ENCODE measurements around the gene CSAD. TPM values are rescaled to one million over a fixed set of nuclear protein-coding genes. Genes with fewer than 3 reads are reported as not detected.
"Not testable (repeated sequence)": the region's sequence is repeated elsewhere in the genome, so short reads cannot be mapped to it uniquely, and the experiment has no call there.

The CSAD gene
- polyA plus RNA-seq, 3 donors: 36.9 to 113 (median 106) TPM

- no peak for DNase-seq
Observed at GRCh38 chr12:53219292-53219955, 38.7 kb upstream of the CSAD start.

- no peak for DNase-seq
Observed at GRCh38 chr12:53218551-53219291, 38.0 kb upstream of the CSAD start.

DNA sequence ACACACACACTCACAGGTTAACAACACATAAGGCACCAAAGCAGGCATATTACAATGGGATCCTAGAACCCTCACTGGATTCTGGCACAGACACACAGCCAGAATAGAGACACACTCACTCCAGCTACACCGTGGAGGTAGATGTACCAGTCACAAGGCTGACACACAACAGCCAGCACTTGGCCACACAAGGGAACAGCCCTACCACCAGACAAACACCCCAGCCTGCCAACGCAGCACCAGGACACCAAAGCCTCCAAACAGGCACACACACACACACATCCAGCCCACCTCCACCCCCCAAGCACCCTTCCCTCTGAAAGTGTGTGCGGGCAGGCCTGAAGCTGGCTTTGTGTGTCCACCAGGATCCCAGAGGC is 37.2 kb upstream of the CSAD start:
- no peak for DNase-seq

- no peak for DNase-seq
Observed at GRCh38 chr12:53217051-53217930, 36.6 kb upstream of the CSAD start.

DNA sequence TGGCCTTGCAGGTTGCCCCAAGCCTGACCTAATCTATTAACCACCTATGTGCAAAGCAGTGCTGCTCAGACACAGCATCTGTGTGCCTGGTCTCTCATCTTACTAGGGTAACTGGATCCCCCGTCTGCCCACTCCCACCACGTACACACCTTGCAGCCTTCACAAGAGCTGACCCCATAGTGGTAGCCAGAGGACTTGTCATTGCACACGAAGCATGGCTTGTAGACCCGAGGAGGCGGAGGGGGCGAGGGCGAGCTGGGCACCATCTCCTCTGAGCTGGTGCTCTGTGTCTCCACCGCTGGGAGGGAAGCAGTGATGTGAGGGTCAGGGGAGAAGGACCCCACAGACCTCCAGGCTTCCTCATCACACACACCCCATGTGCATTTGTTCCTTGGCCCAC is 34.8 kb upstream of the CSAD start:
- DNase-seq: no peak

GRCh38 chr12:53214687-53215455 is 34.1 kb upstream of the CSAD start:
- no peak for DNase-seq

- no peak for DNase-seq
Observed at GRCh38 chr12:53214221-53214620, 33.5 kb upstream of the CSAD start.

- no peak for DNase-seq
Observed at GRCh38 chr12:53213348-53213747, 32.6 kb upstream of the CSAD start.

DNA sequence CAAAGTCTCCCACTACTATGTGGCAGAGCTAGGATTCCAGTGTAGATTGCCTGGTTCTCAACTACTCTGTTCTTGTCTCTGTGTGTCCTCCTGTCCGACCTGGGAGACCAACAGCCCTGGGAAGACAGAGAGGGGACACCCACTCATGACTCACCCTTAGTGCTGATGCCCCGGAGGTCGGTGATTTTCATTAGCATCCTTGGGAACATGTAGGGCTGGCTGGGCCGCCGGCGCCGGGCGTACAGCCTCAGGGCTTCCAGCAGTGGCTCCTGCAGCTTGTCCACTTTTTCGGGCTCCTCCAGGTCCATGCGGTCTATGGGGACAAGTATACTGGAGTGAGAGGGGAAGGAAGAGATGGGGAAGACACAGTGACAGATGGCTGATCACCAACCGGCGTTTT is 32.2 kb upstream of the CSAD start:
- no peak for DNase-seq

DNA sequence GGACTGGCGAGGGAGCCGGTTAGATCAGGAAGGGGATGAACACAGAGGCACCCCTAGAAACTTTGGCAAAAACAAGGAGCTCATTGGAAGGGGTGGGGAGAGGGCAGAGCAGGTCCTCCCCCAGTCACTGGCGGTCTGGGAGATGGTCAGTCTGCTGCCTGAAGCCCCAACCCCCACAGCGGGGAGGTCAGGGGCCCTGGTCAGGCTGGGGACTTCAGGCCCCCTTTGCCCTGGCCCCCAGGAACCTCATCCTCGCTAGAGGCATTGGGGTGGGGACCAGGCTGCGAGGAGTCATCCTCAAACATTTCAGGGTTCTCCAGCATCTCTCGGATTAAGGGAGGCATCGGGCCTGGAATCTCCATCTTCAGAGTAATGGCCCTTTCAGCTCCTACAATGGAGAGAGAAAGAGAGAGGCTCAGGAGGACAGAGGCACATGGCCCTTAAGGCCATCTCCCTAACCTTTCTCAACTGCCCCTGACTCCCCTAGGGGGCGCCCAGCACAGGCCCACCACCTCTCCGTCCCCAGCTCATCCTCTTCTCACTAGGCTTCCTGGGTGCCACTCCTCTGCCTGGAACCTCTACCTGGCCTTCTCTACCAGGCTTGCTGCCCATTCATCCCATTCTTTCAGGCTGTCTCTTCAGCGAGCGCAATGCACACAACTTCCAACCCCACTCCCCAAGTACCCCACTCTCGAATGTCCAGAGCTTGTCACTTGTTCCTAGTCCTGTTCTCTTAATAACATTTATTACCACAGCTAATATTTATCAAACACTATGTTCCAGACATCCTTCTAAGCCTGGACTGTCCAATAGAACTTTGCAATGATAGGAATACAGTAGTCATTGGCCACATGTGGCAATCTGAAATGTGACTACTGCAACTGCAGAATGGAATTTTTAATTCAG is 31.0 kb upstream of the CSAD start:
- DNase-seq: no peak

DNA sequence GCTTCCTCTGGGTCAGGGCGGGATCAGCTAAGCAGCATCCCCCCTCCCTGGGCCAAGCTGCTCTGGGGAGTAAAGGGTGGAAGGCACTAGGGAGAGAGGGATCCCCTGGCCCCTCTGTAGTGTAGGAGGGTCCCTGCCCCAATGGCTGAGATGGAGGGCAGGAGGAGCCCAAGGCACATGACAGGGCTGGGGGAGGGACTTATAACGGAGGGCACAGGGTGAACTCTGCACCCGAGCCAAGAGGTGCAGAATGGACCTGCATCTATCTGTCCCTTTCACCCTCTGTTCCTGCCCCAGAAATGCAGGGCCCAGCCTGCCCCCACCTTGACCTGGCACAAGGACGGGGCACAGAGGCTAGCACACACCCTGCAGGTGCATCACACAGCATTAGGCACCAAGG is 30.1 kb upstream of the CSAD start:
- DNase-seq: no peak

DNA sequence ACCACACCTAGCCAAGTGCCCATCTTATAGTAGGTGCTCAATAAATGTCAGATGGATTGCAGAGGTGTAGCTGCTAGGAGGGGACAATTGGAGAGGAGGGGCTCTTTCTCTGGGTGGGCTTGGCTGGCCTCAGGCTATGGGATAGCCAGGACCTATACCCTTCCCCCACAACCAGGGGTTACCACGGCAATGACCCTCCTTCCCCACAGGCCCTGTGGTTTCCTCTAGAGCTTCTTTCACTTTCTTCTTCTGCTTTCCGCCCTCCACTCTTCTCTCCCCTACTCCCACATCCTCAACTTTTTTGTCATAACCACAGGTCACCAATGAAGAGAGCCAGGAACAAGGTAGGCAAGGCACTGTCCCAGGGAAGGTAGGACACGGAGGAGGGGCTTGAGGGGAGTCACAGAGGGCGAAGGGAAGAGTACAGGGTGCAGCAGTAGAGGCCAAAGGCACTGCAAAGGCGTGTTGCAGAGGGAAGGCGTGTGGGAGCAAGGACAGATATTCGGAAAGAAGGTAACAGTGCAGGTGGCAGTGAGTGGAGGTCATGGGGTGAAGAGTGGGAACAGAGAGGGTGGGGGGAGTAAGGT is 28.2 kb upstream of the CSAD start:
- no peak for DNase-seq

GRCh38 chr12:53208435-53208834 is 27.7 kb upstream of the CSAD start:
- DNase-seq: no peak

- no peak for DNase-seq
Observed at GRCh38 chr12:53207042-53207441, 26.3 kb upstream of the CSAD start, which contains the start of gene ITGB7. Gene ITGB7 (minus strand): TSS chr12:53207251. CDS start chr12:53200443, 6,808 bp downstream.

- DNase-seq: no peak
Observed at GRCh38 chr12:53205747-53206419, 25.2 kb upstream of the CSAD start.

DNA sequence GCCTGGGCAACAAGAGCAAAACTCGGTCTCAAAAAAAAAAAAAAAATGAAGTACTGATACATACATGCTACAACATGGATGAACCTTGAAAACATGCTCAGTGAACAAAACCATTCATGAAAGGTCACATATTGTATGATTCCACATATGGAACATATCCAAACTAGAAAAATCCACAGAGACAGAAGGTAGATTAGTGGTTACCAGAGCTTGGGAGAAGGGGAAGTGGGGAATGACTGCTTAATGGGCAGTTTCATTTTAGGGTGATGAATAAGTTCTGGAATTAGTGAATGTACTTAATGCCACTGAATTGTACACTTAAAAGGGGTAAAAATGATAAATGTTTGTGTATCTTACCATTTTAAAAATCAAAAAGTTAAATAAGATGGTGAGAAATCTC is 23.6 kb upstream of the CSAD start:
- DNase-seq: no peak

DNA sequence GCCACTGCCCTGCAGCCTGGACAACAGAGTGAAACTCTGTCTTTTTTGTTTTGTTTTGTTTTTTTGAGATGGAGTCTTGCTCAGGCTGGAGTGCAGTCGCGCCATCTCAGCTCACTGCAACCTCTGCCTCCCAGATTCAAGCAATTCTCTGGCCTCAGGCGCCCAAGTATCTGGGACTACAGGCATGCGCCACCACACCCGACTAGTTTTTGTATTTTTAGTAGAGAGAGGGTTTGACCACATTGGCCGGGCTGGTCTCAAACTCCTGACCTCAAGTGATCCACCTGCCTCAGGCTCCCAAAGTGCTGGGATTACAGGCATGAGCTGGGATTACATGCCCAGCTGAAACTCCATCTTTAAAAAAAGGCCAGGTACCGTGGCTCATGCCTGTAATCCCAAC is 21.6 kb upstream of the CSAD start:
- not testable (repeated sequence) for DNase-seq

DNA sequence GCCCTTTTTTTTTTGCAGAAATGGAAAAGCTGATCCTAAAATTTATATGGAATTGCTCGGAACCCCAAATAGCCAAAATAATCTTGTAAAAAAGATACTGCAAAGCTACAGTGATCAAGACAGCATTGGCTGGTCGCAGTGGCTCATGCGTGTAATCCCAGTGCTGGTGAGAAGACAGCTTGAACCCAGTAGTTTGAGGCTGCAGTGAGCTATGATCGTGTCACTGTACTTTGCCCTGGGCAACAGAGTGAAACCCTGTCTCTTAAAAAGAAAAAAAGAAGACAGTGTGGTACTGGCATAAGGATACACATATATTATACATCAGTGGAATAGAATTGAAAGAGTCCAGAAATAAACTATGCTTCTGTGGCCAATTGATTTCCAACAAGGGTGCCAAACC is 20.9 kb upstream of the CSAD start:
- no peak for DNase-seq

DNA sequence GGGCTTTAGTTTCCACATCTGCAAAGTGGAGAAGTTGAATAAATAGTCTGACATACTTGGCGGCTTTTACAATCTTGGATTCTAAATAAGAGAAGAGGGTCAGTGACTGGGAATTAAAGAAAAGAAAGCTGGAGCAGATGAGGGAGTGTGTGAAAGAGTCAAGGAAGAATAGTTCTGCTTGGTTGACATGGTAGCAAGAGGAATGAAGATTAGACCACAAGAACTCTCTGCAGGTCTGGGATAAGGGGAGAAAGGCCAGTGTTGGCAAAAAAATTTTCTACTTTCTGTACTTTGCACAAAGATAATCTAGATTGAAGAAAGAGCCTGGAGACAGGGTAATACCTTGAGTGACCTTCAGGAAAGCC is 20.4 kb upstream of the CSAD start:
- no peak for DNase-seq

Data from renal pelvis (tissue), 4 donors.